ENCODE results near the gene HMGB2.

- TF ChIP-seq, protein P1, sequence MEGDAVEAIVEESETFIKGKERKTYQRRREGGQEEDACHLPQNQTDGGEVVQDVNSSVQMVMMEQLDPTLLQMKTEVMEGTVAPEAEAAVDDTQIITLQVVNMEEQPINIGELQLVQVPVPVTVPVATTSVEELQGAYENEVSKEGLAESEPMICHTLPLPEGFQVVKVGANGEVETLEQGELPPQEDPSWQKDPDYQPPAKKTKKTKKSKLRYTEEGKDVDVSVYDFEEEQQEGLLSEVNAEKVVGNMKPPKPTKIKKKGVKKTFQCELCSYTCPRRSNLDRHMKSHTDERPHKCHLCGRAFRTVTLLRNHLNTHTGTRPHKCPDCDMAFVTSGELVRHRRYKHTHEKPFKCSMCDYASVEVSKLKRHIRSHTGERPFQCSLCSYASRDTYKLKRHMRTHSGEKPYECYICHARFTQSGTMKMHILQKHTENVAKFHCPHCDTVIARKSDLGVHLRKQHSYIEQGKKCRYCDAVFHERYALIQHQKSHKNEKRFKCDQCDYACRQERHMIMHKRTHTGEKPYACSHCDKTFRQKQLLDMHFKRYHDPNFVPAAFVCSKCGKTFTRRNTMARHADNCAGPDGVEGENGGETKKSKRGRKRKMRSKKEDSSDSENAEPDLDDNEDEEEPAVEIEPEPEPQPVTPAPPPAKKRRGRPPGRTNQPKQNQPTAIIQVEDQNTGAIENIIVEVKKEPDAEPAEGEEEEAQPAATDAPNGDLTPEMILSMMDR (IDR thresholded peaks at IDR 0.05), result no peak
- no peak for TF ChIP-seq POLR2A (IDR thresholded peaks at IDR 0.05)
Observed at GRCh38 chr4:173328236-173328901, 5.8 kb downstream of the HMGB2 start.

All from body of pancreas (tissue), 4 donors.